Stomach (tissue), 4 donors: ENCODE measurements around the gene AP1B1.

Experiments used
- POLR2A ChIP-seq, 4 donors: fragments of 450-650 bp; IDR thresholded peaks; one replicate each; pipeline ENCODE4 v1.6.1; 2016; ENCODE audit warnings: antibody characterized with exemption in 4 of 4, control low read depth in 2 of 4, mild to moderate bottlenecking in 1 of 4, moderate library complexity in 1 of 4
- POLR2AphosphoS5 ChIP-seq, 3 donors: sonication (generic); formaldehyde crosslinking; IDR thresholded peaks; one replicate each; pipeline ENCODE4 v1.6.1; 2016; ENCODE audit warnings: antibody characterized with exemption in 3 of 3
- TF ChIP-seq, protein P1 (sequence below), 7 experiments: fragments of 450-650 bp in 4 of 7; fragments of 200-600 bp in 3 of 7; sonication (generic) in 3 of 7; IDR thresholded peaks; one replicate each; pipeline ENCODE4 v1.5.1; 2016 to 2019; ENCODE audit warnings: antibody characterized with exemption in 7 of 7, control low read depth in 2 of 7, mild to moderate bottlenecking in 1 of 7

DNA sequence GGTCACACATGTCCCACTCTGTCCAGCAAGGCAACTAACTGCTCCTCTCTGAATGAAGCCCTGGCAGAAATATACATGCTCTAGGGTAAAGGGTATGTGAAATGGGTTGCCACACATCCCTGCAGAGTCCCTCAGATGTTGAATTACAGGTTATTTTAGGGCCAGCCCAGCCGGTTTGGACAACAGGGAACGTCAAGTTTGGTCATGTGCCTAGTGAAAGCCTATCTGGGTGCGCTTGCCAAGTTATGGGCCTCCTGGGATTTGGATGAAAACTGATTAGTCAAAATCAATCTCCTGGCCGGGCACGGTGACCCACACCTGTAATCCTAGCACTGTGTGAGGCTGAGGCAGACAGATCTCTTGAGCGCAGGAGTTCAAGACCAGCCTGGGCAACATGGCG lies 10.4 kb downstream of the AP1B1 start:
- TF ChIP-seq POLR2A (IDR thresholded peaks at IDR 0.05) (no peak), POLR2AphosphoS5 (IDR thresholded peaks at IDR 0.05) (peak in 1 of 3 donors; percentile 15)
- TF ChIP-seq, protein P1, sequence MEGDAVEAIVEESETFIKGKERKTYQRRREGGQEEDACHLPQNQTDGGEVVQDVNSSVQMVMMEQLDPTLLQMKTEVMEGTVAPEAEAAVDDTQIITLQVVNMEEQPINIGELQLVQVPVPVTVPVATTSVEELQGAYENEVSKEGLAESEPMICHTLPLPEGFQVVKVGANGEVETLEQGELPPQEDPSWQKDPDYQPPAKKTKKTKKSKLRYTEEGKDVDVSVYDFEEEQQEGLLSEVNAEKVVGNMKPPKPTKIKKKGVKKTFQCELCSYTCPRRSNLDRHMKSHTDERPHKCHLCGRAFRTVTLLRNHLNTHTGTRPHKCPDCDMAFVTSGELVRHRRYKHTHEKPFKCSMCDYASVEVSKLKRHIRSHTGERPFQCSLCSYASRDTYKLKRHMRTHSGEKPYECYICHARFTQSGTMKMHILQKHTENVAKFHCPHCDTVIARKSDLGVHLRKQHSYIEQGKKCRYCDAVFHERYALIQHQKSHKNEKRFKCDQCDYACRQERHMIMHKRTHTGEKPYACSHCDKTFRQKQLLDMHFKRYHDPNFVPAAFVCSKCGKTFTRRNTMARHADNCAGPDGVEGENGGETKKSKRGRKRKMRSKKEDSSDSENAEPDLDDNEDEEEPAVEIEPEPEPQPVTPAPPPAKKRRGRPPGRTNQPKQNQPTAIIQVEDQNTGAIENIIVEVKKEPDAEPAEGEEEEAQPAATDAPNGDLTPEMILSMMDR (IDR thresholded peaks at IDR 0.05): no peak
